ENCODE data around the gene VPS9D1.

DNA sequence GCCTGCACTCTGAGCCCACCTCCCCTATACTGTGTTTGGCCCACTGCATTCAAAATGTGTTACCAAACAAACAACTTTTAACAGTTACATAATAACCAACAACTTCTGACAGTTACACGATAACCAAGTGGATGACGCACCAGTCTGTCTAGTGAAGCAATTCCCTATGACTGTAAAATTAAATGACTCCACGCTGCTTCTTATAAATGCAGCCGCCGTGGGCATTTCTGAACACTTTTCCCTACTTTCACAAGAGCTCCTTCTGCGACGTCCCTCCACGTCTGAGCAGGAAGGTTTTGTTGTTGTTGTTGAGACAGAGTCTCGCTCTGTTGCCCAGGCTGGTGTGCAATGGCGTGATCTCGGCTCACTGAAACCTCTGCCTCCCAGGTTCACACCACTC is 28.2 kb upstream of the VPS9D1 start:
- TF ChIP-seq EZH2 (IDR thresholded peaks at IDR 0.05; ENCODE audit: low read depth, unreplicated experiment) = no peak
- TF ChIP-seq, protein P1, sequence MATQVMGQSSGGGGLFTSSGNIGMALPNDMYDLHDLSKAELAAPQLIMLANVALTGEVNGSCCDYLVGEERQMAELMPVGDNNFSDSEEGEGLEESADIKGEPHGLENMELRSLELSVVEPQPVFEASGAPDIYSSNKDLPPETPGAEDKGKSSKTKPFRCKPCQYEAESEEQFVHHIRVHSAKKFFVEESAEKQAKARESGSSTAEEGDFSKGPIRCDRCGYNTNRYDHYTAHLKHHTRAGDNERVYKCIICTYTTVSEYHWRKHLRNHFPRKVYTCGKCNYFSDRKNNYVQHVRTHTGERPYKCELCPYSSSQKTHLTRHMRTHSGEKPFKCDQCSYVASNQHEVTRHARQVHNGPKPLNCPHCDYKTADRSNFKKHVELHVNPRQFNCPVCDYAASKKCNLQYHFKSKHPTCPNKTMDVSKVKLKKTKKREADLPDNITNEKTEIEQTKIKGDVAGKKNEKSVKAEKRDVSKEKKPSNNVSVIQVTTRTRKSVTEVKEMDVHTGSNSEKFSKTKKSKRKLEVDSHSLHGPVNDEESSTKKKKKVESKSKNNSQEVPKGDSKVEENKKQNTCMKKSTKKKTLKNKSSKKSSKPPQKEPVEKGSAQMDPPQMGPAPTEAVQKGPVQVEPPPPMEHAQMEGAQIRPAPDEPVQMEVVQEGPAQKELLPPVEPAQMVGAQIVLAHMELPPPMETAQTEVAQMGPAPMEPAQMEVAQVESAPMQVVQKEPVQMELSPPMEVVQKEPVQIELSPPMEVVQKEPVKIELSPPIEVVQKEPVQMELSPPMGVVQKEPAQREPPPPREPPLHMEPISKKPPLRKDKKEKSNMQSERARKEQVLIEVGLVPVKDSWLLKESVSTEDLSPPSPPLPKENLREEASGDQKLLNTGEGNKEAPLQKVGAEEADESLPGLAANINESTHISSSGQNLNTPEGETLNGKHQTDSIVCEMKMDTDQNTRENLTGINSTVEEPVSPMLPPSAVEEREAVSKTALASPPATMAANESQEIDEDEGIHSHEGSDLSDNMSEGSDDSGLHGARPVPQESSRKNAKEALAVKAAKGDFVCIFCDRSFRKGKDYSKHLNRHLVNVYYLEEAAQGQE (IDR thresholded peaks at IDR 0.05; ENCODE audit: unreplicated experiment) = no peak
- TF ChIP-seq, protein P2, sequence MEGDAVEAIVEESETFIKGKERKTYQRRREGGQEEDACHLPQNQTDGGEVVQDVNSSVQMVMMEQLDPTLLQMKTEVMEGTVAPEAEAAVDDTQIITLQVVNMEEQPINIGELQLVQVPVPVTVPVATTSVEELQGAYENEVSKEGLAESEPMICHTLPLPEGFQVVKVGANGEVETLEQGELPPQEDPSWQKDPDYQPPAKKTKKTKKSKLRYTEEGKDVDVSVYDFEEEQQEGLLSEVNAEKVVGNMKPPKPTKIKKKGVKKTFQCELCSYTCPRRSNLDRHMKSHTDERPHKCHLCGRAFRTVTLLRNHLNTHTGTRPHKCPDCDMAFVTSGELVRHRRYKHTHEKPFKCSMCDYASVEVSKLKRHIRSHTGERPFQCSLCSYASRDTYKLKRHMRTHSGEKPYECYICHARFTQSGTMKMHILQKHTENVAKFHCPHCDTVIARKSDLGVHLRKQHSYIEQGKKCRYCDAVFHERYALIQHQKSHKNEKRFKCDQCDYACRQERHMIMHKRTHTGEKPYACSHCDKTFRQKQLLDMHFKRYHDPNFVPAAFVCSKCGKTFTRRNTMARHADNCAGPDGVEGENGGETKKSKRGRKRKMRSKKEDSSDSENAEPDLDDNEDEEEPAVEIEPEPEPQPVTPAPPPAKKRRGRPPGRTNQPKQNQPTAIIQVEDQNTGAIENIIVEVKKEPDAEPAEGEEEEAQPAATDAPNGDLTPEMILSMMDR (conservative IDR thresholded peaks at IDR 0.05; ENCODE audit: low read depth in 2 of 2) = no peak
- no peak for TF ChIP-seq POLR2AphosphoS5 (IDR thresholded peaks at IDR 0.05; ENCODE audit: low read depth)
- TF ChIP-seq, protein P3, sequence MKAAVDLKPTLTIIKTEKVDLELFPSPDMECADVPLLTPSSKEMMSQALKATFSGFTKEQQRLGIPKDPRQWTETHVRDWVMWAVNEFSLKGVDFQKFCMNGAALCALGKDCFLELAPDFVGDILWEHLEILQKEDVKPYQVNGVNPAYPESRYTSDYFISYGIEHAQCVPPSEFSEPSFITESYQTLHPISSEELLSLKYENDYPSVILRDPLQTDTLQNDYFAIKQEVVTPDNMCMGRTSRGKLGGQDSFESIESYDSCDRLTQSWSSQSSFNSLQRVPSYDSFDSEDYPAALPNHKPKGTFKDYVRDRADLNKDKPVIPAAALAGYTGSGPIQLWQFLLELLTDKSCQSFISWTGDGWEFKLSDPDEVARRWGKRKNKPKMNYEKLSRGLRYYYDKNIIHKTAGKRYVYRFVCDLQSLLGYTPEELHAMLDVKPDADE (IDR thresholded peaks at IDR 0.05) = no peak
- TF ChIP-seq CREB1 (CRISPR knock-in tag; IDR thresholded peaks at IDR 0.05; ENCODE audit: low read depth) = no peak

All from GM23338 (cell line).